Measurements from ENCODE around the gene TCF4. TPM values are rescaled to one million over a fixed set of nuclear protein-coding genes. Genes with fewer than 3 reads are reported as not detected.

Gene TCF4
- total RNA-seq, 1 donor from 2014 or later = 77.3 TPM

DNA sequence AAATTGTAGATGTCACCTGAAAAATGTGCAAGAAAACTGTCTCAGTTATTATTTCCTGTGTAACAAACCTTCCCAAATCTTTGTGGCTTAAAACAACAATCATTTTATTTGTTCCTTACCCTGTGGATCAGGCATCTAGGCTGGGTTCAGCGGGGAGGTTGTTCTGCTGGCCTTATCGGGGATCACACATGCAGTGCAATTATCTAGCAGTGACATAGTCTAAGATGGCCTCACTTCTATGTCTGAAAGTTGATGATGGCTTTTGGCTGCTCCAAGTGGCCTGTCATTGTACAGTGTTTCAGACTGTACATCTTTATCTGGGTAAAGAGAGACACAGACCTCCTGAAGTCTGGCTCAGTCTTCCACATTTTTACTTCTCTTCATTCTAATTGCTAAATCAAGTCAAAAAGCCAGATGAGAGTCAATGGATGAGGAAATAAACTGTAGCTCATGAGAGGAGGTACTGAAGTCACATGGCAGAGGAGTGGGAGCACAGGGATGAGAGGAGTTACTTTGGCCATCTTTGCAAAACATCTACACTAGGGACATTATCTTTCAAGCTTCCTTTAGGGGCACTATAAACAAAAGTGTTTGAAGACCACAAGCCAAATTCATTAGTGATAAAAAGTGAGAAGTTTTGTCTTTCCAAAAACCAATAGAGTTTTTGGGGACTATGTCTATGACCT is 385.6 kb downstream of the TCF4 start:
- Mint-ChIP-seq H3K27me3 (ENCODE audit: unreplicated experiment) (no peaks in the 10 kb centered on the region), H3K9me3 (ENCODE audit: unreplicated experiment) (no peaks in the 10 kb centered on the region), H3K36me3 (ENCODE audit: unreplicated experiment) (no peaks in the 10 kb centered on the region), H3K4me1 (ENCODE audit: unreplicated experiment) (no peaks in the 10 kb centered on the region), H3K27ac (ENCODE audit: unreplicated experiment) (no peak overlapping the region), H3K4me3 (ENCODE audit: unreplicated experiment) (no peak overlapping the region)
- no peak for TF ChIP-seq CTCF (IDR thresholded peaks at IDR 0.05)
- no peak for DNase-seq (ENCODE audit: extremely low spot score, unreplicated experiment)

DNA sequence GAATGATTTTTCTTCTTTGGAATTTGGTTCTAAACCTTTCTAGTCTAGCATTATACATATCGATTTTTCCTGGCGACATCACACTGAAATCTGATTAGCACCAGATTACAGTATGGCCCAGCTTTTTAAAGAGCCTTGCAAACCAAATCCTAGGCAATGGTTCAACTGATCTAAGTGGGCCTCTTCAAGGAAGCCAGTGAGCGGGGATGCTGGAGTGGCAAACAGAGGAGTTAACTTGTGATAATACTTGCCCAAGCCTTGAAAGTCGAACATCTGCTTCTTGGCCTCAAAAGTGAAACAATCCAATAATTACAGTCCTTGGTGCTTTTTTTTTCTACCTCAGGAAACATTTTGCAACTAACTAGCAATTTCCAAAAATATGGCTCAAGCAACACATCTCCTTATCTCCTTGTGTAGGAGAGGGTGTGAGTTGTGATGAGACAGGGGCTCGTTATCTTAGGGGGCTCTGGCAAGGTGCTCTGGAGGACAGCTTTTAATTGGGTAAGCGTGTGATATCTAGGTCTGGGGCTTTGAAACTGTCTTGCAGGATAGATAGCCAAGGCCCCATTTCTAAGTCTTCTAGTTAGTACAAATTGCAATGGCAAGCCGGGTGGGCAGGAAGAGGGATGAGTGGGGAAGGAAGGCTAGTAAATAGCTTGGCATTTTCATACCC is 388.6 kb downstream of the TCF4 start:
- no peaks in the 10 kb centered on the region for H3K4me1 Mint-ChIP-seq (ENCODE audit: unreplicated experiment)
- DNase-seq (ENCODE audit: extremely low spot score, unreplicated experiment) = no peak
- no peaks in the 10 kb centered on the region for H3K27me3 Mint-ChIP-seq (ENCODE audit: unreplicated experiment)
- H3K4me3 Mint-ChIP-seq (ENCODE audit: unreplicated experiment) = no peak overlapping the region
- no peaks in the 10 kb centered on the region for H3K36me3 Mint-ChIP-seq (ENCODE audit: unreplicated experiment)
- no peak overlapping the region for H3K27ac Mint-ChIP-seq (ENCODE audit: unreplicated experiment)
- TF ChIP-seq CTCF (IDR thresholded peaks at IDR 0.05) = no peak
- no peaks in the 10 kb centered on the region for H3K9me3 Mint-ChIP-seq (ENCODE audit: unreplicated experiment)

DNA sequence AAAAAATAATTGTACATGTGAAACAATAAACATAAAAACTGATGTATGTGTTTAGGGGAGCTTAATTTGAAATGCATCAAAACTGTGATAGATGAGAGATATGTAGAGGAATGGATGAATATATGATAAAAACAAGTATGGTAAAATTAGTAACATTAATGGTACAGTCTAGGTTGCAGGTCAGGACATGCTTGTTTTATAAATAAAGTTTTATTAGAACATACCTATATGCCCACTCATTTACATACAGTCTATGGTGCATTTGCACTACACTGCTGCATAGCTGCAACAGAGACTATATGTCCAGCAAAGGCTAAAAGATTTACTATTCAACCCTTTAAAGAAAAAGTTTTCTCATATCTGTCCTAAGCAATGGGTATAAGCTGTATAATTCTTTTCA is 392.1 kb downstream of the TCF4 start:
- H3K27ac Mint-ChIP-seq (ENCODE audit: unreplicated experiment) = no peak overlapping the region
- no peaks in the 10 kb centered on the region for H3K36me3 Mint-ChIP-seq (ENCODE audit: unreplicated experiment)
- no peaks in the 10 kb centered on the region for H3K9me3 Mint-ChIP-seq (ENCODE audit: unreplicated experiment)
- no peak for TF ChIP-seq CTCF (IDR thresholded peaks at IDR 0.05)
- H3K4me3 Mint-ChIP-seq (ENCODE audit: unreplicated experiment) = no peak overlapping the region
- no peaks in the 10 kb centered on the region for H3K4me1 Mint-ChIP-seq (ENCODE audit: unreplicated experiment)
- DNase-seq (ENCODE audit: extremely low spot score, unreplicated experiment) = no peak
- H3K27me3 Mint-ChIP-seq (ENCODE audit: unreplicated experiment) = no peaks in the 10 kb centered on the region

DNA sequence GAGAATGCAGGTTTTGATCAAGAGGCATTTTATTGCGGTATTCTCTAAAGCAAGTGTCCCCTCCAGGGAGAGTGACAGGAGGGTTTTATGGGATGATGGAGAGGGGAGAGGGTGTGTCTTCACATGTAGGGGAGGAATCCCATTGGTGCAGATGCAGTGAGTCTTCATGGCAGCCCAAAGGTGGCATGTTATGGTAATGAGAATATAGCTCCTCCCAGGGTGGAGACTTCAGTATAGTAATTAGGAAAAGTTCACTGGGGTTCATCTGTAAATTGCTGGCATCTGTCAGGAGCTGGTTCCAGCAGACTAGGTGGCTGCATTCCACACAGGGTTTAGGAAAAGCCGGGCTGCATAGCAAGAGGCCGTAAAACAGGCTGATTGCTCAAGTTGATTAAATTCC is 398.0 kb downstream of the TCF4 start:
- no peak for TF ChIP-seq CTCF (IDR thresholded peaks at IDR 0.05)
- Mint-ChIP-seq H3K4me3 (ENCODE audit: unreplicated experiment) (no peak overlapping the region), H3K27ac (ENCODE audit: unreplicated experiment) (no peak overlapping the region), H3K27me3 (ENCODE audit: unreplicated experiment) (peaks cover 9% of the 10 kb centered on the region), H3K9me3 (ENCODE audit: unreplicated experiment) (no peaks in the 10 kb centered on the region), H3K36me3 (ENCODE audit: unreplicated experiment) (no peaks in the 10 kb centered on the region), H3K4me1 (ENCODE audit: unreplicated experiment) (no peaks in the 10 kb centered on the region)
- no peak for DNase-seq (ENCODE audit: extremely low spot score, unreplicated experiment)

GRCh38 chr18:55186588-55186987 is 401.4 kb downstream of the TCF4 start:
- Mint-ChIP-seq H3K4me1 (ENCODE audit: unreplicated experiment) (no peaks in the 10 kb centered on the region), H3K36me3 (ENCODE audit: unreplicated experiment) (no peaks in the 10 kb centered on the region), H3K27me3 (ENCODE audit: unreplicated experiment) (peaks cover 20% of the 10 kb centered on the region), H3K4me3 (ENCODE audit: unreplicated experiment) (no peak overlapping the region), H3K9me3 (ENCODE audit: unreplicated experiment) (no peaks in the 10 kb centered on the region), H3K27ac (ENCODE audit: unreplicated experiment) (no peak overlapping the region)
- no peak for DNase-seq (ENCODE audit: extremely low spot score, unreplicated experiment)
- no peak for TF ChIP-seq CTCF (IDR thresholded peaks at IDR 0.05)

Measured in osteocyte (in vitro differentiated cells).